H9 (cell line): Measurements from ENCODE around the gene SLC35F3. TPM values are rescaled to one million over a fixed set of nuclear protein-coding genes. Genes with fewer than 3 reads are reported as not detected.

Source experiments
- DNase-seq: peaks from one replicate; pipeline ENCODE4 v3.0.0-alpha.2; 2017
- H2AFZ ChIP-seq: one replicate; pipeline ENCODE4 v1.6.1; 2013; ENCODE audit warnings: mild to moderate bottlenecking, low read length, control low read depth, moderate library complexity
- H2AK5ac ChIP-seq: 2 replicates; pipeline ENCODE4 v1.6.1; 2013; ENCODE audit warnings: low read length, control low read depth, mixed read lengths; ENCODE audit not compliant: insufficient read length
- H2BK120ac ChIP-seq: one replicate; pipeline ENCODE4 v1.6.1; 2013; ENCODE audit warnings: low read depth, mild to moderate bottlenecking, low read length, control low read depth, inconsistent platforms; ENCODE audit not compliant: poor library complexity, severe bottlenecking
- H2BK12ac ChIP-seq: 2 replicates; pipeline ENCODE4 v1.6.1; 2013; ENCODE audit warnings: low read length, control low read depth, mixed read lengths, low read depth; ENCODE audit not compliant: insufficient read length
- H2BK15ac ChIP-seq: 2 replicates; pipeline ENCODE4 v1.6.1; 2013; ENCODE audit warnings: low read depth, low read length, control low read depth
- H2BK20ac ChIP-seq: one replicate; pipeline ENCODE4 v1.6.1; 2013; ENCODE audit warnings: low read depth, mild to moderate bottlenecking, low read length, control low read depth, inconsistent platforms; ENCODE audit not compliant: poor library complexity, severe bottlenecking
- H2BK5ac ChIP-seq: 2 replicates; pipeline ENCODE4 v1.6.1; 2013; ENCODE audit warnings: low read length, control low read depth, mixed read lengths; ENCODE audit not compliant: insufficient read length
- H3K14ac ChIP-seq: 2 replicates; pipeline ENCODE4 v1.6.1; 2013; ENCODE audit warnings: low read length, control low read depth; ENCODE audit not compliant: insufficient read depth
- H3K18ac ChIP-seq: 2 replicates; pipeline ENCODE4 v1.6.1; 2013; ENCODE audit warnings: low read depth, mild to moderate bottlenecking, mixed read lengths, low read length, control low read depth; ENCODE audit not compliant: insufficient read length
- H3K23ac ChIP-seq: 2 replicates; pipeline ENCODE4 v1.6.1; 2013; ENCODE audit warnings: low read length, control low read depth, mixed read lengths, low read depth; ENCODE audit not compliant: insufficient read length
- H3K23me2 ChIP-seq: 2 replicates; pipeline ENCODE4 v1.6.1; 2013; ENCODE audit warnings: low read depth, mild to moderate bottlenecking, mixed read lengths, low read length, control low read depth; ENCODE audit not compliant: insufficient read length, poor library complexity, severe bottlenecking
- H3K27ac ChIP-seq: 2 replicates; pipeline ENCODE4 v1.5.1; 2013; ENCODE audit warnings: low read length, control low read depth, mixed read lengths, low read depth; ENCODE audit not compliant: insufficient read length
- H3K27me3 ChIP-seq: 2 replicates; pipeline ENCODE4 v1.6.1; 2013; ENCODE audit warnings: low read length, control low read depth, inconsistent platforms; ENCODE audit not compliant: insufficient read depth
- H3K4ac ChIP-seq: 2 replicates; pipeline ENCODE4 v1.6.1; 2013; ENCODE audit warnings: low read depth, mild to moderate bottlenecking, control low read depth, inconsistent platforms, low read length, moderate library complexity
- H3K4me1 ChIP-seq: 2 replicates; pipeline ENCODE4 v1.6.1; 2013; ENCODE audit warnings: low read length, control low read depth, inconsistent platforms; ENCODE audit not compliant: insufficient read depth
- H3K4me2 ChIP-seq: 2 replicates; pipeline ENCODE4 v1.6.1; 2013; ENCODE audit warnings: low read length, control low read depth, mixed read lengths; ENCODE audit not compliant: insufficient read length, insufficient read depth
- H3K56ac ChIP-seq: 2 replicates; pipeline ENCODE4 v1.6.1; 2013; ENCODE audit warnings: low read depth, mild to moderate bottlenecking, mixed read lengths, low read length, control low read depth; ENCODE audit not compliant: insufficient read length
- H3K79me1 ChIP-seq: 2 replicates; pipeline ENCODE4 v1.6.1; 2013; ENCODE audit warnings: low read depth, mild to moderate bottlenecking, moderate library complexity, low read length, control low read depth, inconsistent platforms; ENCODE audit not compliant: insufficient read depth, poor library complexity, severe bottlenecking
- H3K79me2 ChIP-seq: 2 replicates; pipeline ENCODE4 v1.6.1; 2013; ENCODE audit warnings: low read length, control low read depth, inconsistent platforms; ENCODE audit not compliant: insufficient read depth
- H3K9ac ChIP-seq: 2 replicates; pipeline ENCODE4 v1.6.1; 2013; ENCODE audit warnings: low read length, control low read depth, mixed read lengths; ENCODE audit not compliant: insufficient read length; ENCODE audit errors: extremely low read depth
- H3K9me3 ChIP-seq: one replicate; pipeline ENCODE4 v1.6.1; 2013; ENCODE audit warnings: low read depth, low read length, inconsistent platforms; ENCODE audit not compliant: control insufficient read depth
- H3T11ph ChIP-seq: one replicate; pipeline ENCODE4 v1.6.1; 2013; ENCODE audit warnings: mild to moderate bottlenecking, low read length, control low read depth, inconsistent platforms
- H4K20me1 ChIP-seq: one replicate; pipeline ENCODE4 v1.6.1; 2013; ENCODE audit not compliant: control insufficient read depth, insufficient read length, insufficient read depth
- H4K5ac ChIP-seq: 2 replicates; pipeline ENCODE4 v1.6.1; 2013; ENCODE audit warnings: low read depth, mild to moderate bottlenecking, mixed read lengths, low read length, control low read depth; ENCODE audit not compliant: insufficient read length
- H4K8ac ChIP-seq: replicated peaks from 2 replicates; pipeline ENCODE4 v1.6.1; 2013; ENCODE audit warnings: low read length, control low read depth, mixed read lengths, low read depth; ENCODE audit not compliant: insufficient read length
- H4K91ac ChIP-seq: 2 replicates; pipeline ENCODE4 v1.6.1; 2013; ENCODE audit warnings: low read depth, mild to moderate bottlenecking, moderate library complexity, mixed read lengths, low read length, control low read depth; ENCODE audit not compliant: insufficient read length
- H3K27ac Mint-ChIP-seq, 3 experiments: 2 replicates in 2 of 3; 3 replicates in 1 of 3; pipeline ENCODE4 v1.8.0; 2020 to 2021; ENCODE audit warnings: mixed read lengths in 3 of 3, mild to moderate bottlenecking in 1 of 3, moderate library complexity in 1 of 3
- H3K27me3 Mint-ChIP-seq: 2 replicates; pipeline ENCODE4 v1.8.0; 2021; ENCODE audit warnings: low read depth, mild to moderate bottlenecking, moderate library complexity, mixed read lengths
- H3K36me3 Mint-ChIP-seq, 3 experiments: 2 replicates in 2 of 3; 3 replicates in 1 of 3; pipeline ENCODE4 v1.8.0; 2020 to 2021; ENCODE audit warnings: low read depth in 3 of 3, mixed read lengths in 3 of 3; ENCODE audit not compliant: insufficient read depth in 1 of 3
- H3K4me1 Mint-ChIP-seq, 2 experiments: 2 replicates each; pipeline ENCODE4 v1.8.0; 2020; ENCODE audit warnings: mixed read lengths in 2 of 2
- H3K4me3 Mint-ChIP-seq, 2 experiments: 2 replicates in 1 of 2; 3 replicates in 1 of 2; pipeline ENCODE4 v1.8.0; 2020 to 2021; ENCODE audit warnings: mild to moderate bottlenecking in 2 of 2, mixed read lengths in 2 of 2, moderate library complexity in 1 of 2
- H3K9me3 Mint-ChIP-seq, 2 experiments: 2 replicates in 1 of 2; 3 replicates in 1 of 2; pipeline ENCODE4 v1.8.0; 2020; ENCODE audit warnings: mild to moderate bottlenecking in 2 of 2, mixed read lengths in 2 of 2, moderate library complexity in 1 of 2
- WGBS: extraction: QIAGEN DNeasy Blood & Tissue Kit; methylation state at CpG from one replicate; pipeline ENCODE4 v1.1.7; 2013; ENCODE audit warnings: missing lambda C conversion rate, low lambda C conversion rate, mixed read lengths; ENCODE audit not compliant: insufficient read length; ENCODE audit errors: extremely low coverage; 5-methylcytosine and 5-hydroxymethylcytosine counted together
- total RNA-seq: library from RNA; stranded (reverse); gene quantifications from 2 replicates; pipeline ENCODE4 v1.2.1, GENCODE V29; 2021
- TF ChIP-seq, protein P1 (sequence below): fragments of 200-600 bp; sonication (generic); conservative IDR thresholded peaks from 3 replicates; pipeline ENCODE4 v1.8.0; 2021; ENCODE audit warnings: antibody characterized with exemption, mild to moderate bottlenecking

SLC35F3 gene
- total RNA-seq, 1 experiment from 2014 or later, result 0.81 TPM

- no peak overlapping the region for H3K4me2 ChIP-seq
- Mint-ChIP-seq H3K27me3 (peaks cover 5% of the 10 kb centered on the region), H3K27ac (no peak overlapping the region), H3K36me3 (no peaks in the 10 kb centered on the region; a peak in 2 of 7 replicates), H3K4me3 (no peak overlapping the region), H3K4me1 (peaks cover 15 to 17% of the 10 kb centered on the region in 2 experiments), H3K9me3 (no peaks in the 10 kb centered on the region)
- H4K91ac ChIP-seq, result no peak overlapping the region
- WGBS, result no CpG with 5 or more reads among the region's 4 CpGs
- no peak overlapping the region for H2AFZ ChIP-seq
- H3K79me2 ChIP-seq, result no peaks in the 10 kb centered on the region
- no peak overlapping the region for H3K18ac ChIP-seq
- H2BK120ac ChIP-seq, result no peak overlapping the region
- TF ChIP-seq, protein P1, sequence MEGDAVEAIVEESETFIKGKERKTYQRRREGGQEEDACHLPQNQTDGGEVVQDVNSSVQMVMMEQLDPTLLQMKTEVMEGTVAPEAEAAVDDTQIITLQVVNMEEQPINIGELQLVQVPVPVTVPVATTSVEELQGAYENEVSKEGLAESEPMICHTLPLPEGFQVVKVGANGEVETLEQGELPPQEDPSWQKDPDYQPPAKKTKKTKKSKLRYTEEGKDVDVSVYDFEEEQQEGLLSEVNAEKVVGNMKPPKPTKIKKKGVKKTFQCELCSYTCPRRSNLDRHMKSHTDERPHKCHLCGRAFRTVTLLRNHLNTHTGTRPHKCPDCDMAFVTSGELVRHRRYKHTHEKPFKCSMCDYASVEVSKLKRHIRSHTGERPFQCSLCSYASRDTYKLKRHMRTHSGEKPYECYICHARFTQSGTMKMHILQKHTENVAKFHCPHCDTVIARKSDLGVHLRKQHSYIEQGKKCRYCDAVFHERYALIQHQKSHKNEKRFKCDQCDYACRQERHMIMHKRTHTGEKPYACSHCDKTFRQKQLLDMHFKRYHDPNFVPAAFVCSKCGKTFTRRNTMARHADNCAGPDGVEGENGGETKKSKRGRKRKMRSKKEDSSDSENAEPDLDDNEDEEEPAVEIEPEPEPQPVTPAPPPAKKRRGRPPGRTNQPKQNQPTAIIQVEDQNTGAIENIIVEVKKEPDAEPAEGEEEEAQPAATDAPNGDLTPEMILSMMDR, result no peak
- no peak overlapping the region for H2BK15ac ChIP-seq
- no peaks in the 10 kb centered on the region for H3K23me2 ChIP-seq
- H2BK5ac ChIP-seq, result no peak overlapping the region
- no peak overlapping the region for H2AK5ac ChIP-seq
- H3K9ac ChIP-seq, result no peak overlapping the region
- no peaks in the 10 kb centered on the region for H3K27me3 ChIP-seq
- no peaks in the 10 kb centered on the region for H3K79me1 ChIP-seq
- no peak overlapping the region for H3K23ac ChIP-seq
- no peak for DNase-seq
- no peak overlapping the region for H3K56ac ChIP-seq
- no peak overlapping the region for H4K5ac ChIP-seq
- H4K8ac ChIP-seq, result no peak overlapping the region
- H3T11ph ChIP-seq, result no peak overlapping the region
- H4K20me1 ChIP-seq, result no peaks in the 10 kb centered on the region
- H3K9me3 ChIP-seq, result no peaks in the 10 kb centered on the region
- H2BK20ac ChIP-seq, result no peak overlapping the region
- H2BK12ac ChIP-seq, result no peak overlapping the region
- no peaks in the 10 kb centered on the region for H3K4me1 ChIP-seq
- H3K27ac ChIP-seq, result no peak overlapping the region
- H3K4ac ChIP-seq, result no peak overlapping the region
- no peak overlapping the region for H3K14ac ChIP-seq
Measured at GRCh38 chr1:234309243-234309597, 404.7 kb downstream of the SLC35F3 start.
